Fibroblast of mammary gland (primary cell): ENCODE measurements around the gene GPX2.

Experiments used
- DNase-seq: peaks from one replicate; pipeline ENCODE4 v3.0.0-alpha.2; 2010; ENCODE audit warnings: low read depth
- H3K4me3 ChIP-seq: 2 replicates; pipeline ENCODE4 v1.5.1; 2011; ENCODE audit warnings: low read depth, mild to moderate bottlenecking, low read length, moderate library complexity; ENCODE audit not compliant: control insufficient read depth
- TF ChIP-seq, protein P1 (sequence below): conservative IDR thresholded peaks from 2 replicates; pipeline ENCODE4 v1.5.1; 2011; ENCODE audit warnings: low read depth, low read length, inconsistent platforms; ENCODE audit not compliant: control insufficient read depth, insufficient read depth

GPX2 gene

DNA sequence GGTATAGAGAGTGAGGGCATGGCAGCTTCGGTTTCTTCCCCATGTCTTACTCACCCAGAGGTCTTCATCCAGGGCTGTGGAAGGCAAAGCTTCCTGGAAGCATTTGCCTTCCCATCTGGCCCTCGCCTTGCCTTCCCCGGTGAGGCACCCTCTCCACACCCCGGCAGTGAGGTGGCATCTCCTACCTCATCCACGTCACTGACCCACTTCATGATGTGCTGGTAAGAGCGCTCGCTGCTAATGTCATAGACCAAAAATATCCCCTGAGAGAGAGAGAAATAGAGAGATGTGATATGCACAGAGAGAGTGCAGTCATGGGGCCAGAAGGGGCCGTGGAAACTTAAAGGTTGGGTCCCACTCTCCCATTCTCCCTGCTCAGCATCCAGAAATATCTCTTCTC is 8.3 kb upstream of the GPX2 start:
- DNase-seq, result no peak
- TF ChIP-seq, protein P1, sequence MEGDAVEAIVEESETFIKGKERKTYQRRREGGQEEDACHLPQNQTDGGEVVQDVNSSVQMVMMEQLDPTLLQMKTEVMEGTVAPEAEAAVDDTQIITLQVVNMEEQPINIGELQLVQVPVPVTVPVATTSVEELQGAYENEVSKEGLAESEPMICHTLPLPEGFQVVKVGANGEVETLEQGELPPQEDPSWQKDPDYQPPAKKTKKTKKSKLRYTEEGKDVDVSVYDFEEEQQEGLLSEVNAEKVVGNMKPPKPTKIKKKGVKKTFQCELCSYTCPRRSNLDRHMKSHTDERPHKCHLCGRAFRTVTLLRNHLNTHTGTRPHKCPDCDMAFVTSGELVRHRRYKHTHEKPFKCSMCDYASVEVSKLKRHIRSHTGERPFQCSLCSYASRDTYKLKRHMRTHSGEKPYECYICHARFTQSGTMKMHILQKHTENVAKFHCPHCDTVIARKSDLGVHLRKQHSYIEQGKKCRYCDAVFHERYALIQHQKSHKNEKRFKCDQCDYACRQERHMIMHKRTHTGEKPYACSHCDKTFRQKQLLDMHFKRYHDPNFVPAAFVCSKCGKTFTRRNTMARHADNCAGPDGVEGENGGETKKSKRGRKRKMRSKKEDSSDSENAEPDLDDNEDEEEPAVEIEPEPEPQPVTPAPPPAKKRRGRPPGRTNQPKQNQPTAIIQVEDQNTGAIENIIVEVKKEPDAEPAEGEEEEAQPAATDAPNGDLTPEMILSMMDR, result no peak
- H3K4me3 ChIP-seq, result no peak overlapping the region

DNA sequence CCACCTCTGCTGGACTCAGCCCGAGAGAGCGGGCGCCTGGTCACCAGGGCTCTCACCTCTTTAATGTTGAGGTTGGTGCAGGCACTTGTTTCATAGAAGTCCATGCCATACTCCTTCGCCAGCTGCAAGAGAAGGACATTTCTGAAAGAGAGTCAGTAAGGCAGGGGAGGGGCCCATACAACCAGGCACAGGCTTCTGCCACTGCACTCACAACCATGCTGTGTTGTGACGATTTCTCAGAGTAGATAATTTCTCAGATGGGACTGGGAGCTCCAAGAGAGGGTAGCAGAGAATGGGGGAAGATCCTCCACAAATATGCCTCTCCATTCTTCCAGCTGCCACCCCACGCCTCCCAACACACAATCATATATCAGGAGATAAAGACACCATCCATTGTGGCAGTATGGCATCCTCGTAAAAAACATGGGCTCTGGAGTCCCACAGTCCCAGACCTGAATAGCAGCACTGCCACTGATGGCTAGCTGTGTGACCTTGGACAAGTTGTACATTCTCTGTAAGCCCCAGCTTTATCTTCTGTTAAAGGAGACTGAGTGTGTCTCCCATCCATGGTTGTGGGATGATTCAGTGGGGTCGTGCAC is 6.2 kb upstream of the GPX2 start:
- TF ChIP-seq, protein P1, result no peak
- H3K4me3 ChIP-seq, result no peak overlapping the region
- DNase-seq, result no peak

DNA sequence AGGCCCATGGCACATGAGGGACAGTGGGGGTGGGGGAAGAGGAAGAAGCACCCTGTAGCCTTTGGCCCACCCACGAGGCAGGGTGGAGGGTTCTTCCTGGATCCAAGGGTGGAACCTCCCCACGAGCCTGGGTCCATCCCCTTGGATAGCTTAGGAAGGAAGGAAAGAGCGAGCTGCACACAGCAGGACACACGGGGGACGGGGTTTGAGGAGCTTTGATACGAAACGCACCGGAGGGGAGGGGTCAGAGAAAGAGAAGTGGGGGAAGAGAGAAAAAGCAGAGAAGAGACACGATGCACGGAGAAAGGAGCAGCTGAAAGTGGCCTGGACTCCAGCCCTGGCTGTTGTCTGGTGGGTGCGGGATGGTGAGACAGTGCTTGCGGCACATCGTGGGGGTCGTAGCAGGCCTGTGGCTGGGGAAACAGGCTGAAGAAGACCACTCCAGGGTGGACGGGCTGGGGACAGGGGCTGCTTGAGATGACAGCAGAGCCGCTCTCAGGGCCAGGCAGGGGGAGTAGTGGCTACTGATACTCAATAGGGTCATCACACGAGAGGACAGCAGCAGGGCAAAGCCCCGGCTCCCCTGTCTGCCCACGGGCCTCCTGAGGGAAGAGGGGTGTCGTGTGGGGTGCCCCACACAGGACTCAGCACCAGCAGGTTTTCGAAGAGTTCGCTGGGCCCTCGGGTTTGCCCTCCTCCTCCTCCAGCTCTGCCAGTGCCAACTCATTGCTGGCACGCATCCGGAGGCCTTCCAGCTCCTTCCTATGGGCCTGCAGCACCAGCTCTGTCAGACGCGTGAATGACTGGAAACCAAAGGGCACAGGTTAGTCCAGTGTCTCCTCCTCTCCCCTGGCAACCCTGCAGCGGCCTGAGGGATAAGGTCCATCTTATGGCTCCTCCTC is 5.4 kb upstream of the GPX2 start:
- no peak for DNase-seq
- TF ChIP-seq, protein P1, result no peak
- H3K4me3 ChIP-seq, result no peak overlapping the region

DNA sequence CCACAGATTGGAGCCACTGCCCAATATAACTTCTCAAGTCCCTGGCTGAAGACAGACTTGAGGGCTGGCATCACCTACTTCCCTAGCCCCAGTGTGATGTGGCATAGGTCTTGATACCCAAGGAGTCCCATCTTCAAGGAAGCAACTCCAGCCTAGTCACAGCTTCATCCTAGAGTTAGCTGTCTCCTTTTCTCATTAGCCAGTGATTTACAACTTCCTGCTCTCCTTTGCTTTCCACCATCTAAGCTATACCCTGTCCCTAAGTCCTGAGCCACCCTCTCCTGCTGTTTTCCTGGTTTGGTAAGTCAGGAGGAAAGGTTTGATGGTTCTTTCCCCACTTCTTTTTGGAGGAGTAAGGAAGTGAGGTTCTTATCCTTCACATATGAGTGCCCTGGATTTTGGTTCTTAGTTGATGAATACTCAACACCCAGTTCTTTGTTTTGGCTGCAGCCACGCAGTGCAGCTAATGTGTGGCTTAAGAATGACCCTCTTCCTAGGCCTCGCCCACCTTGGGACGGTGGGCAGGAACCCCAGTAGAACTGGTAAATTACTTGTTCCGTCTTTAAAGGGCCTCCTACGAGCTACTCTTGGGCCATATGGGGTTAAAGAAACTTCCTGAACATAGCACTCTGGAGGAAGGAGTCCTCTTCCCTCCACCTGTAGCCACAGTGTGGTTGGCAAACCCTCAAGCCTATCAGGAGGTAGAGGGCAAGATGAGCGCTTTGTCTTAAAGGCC is 3.9 kb upstream of the GPX2 start:
- DNase-seq, result no peak
- TF ChIP-seq, protein P1, result no peak
- no peak overlapping the region for H3K4me3 ChIP-seq

DNA sequence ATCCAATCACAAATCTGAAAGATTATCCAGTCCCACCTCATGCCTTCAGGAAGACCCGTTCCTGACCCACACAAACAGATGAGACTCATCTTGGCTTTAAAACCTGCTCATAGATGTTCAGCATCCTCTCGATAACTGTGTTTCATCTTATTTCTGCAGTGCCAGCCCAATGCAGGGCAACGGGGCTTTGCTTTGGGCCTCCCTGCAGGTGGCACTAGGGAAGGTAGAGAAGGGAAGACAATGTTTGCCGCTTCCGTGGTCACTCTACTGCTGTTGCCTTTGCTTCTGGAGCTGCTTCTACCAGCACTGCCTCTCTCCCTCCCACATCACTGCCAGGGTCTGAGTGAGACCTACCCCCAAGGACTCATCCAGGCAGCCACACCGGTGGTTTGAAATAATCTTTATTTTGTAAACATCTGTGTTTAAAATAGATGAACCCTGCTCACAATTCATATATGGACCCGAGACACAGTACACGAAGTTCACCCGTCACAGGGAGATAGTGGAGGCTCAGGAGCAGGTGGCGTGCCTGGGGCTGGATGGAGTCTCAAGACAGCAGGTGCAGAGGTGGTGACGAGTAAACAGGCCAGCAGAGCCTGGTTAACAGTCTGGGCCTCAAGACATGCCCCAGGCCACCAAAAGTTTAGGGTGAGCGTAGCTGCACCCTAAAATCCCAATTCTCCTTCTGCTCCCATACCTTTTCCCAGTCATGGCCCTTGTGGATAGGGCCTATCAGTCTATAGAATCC is 3.1 kb upstream of the GPX2 start:
- TF ChIP-seq, protein P1, result no peak
- H3K4me3 ChIP-seq, result no peak overlapping the region
- no peak for DNase-seq

- DNase-seq, result no peak
- TF ChIP-seq, protein P1, result no peak
- no peak overlapping the region for H3K4me3 ChIP-seq
Measured at GRCh38 chr14:64944861-64945260, 2.3 kb upstream of the GPX2 start.
